Measurements from ENCODE around the gene STAT5B. TPM values are rescaled to one million over a fixed set of nuclear protein-coding genes. Genes with fewer than 3 reads are reported as not detected.
"Not testable (repeated sequence)": the region's sequence is repeated elsewhere in the genome, so short reads cannot be mapped to it uniquely, and the experiment has no call there.

The STAT5B gene
- polyA plus RNA-seq (ENCODE audit: insufficient read length in 3 of 3), result 10 to 100 TPM; 37.5 to 52.7 (median 49.5) TPM
- long read RNA-seq, donor 1, full-length matches to known transcripts, result 1 of 1 reads
- long read RNA-seq, donor 1, partial matches to known transcripts, result 0 of 1 reads
- long read RNA-seq, donor 1, other reads (novel, unspliced or antisense), result 0 of 1 reads
- long read RNA-seq, donor 2, full-length matches to known transcripts, result 3 of 3 reads
- long read RNA-seq, donor 2, partial matches to known transcripts, result 0 of 3 reads
- long read RNA-seq, donor 2, other reads (novel, unspliced or antisense), result 0 of 3 reads
- long read RNA-seq, donor 3, full-length matches to known transcripts, result 2 of 2 reads
- long read RNA-seq, donor 3, partial matches to known transcripts, result 0 of 2 reads
- long read RNA-seq, donor 3, other reads (novel, unspliced or antisense), result 0 of 2 reads
- long read RNA-seq, donor 4, full-length matches to known transcripts, result 2 of 2 reads
- long read RNA-seq, donor 4, partial matches to known transcripts, result 0 of 2 reads
- long read RNA-seq, donor 4, other reads (novel, unspliced or antisense), result 0 of 2 reads
- long read RNA-seq, donor 5, full-length matches to known transcripts, result 8 of 8 reads
- long read RNA-seq, donor 5, partial matches to known transcripts, result 0 of 8 reads
- long read RNA-seq, donor 5, other reads (novel, unspliced or antisense), result 0 of 8 reads
- long read RNA-seq, donor 6, full-length matches to known transcripts, result 2 of 2 reads
- long read RNA-seq, donor 6, partial matches to known transcripts, result 0 of 2 reads
- long read RNA-seq, donor 6, other reads (novel, unspliced or antisense), result 0 of 2 reads
- long read RNA-seq, donor 7, full-length matches to known transcripts, result 5 of 5 reads
- long read RNA-seq, donor 7, partial matches to known transcripts, result 0 of 5 reads
- long read RNA-seq, donor 7, other reads (novel, unspliced or antisense), result 0 of 5 reads
- long read RNA-seq, donor 8, full-length matches to known transcripts, result 5 of 5 reads
- long read RNA-seq, donor 8, partial matches to known transcripts, result 0 of 5 reads
- long read RNA-seq, donor 8, other reads (novel, unspliced or antisense), result 0 of 5 reads
- long read RNA-seq, donor 9, full-length matches to known transcripts, result 5 of 5 reads
- long read RNA-seq, donor 9, partial matches to known transcripts, result 0 of 5 reads
- long read RNA-seq, donor 9, other reads (novel, unspliced or antisense), result 0 of 5 reads
- long read RNA-seq, donor 10, full-length matches to known transcripts, result 7 of 7 reads
- long read RNA-seq, donor 10, partial matches to known transcripts, result 0 of 7 reads
- long read RNA-seq, donor 10, other reads (novel, unspliced or antisense), result 0 of 7 reads
- long read RNA-seq, donor 11, full-length matches to known transcripts, result 4 of 4 reads
- long read RNA-seq, donor 11, partial matches to known transcripts, result 0 of 4 reads
- long read RNA-seq, donor 11, other reads (novel, unspliced or antisense), result 0 of 4 reads
- long read RNA-seq, donor 12, full-length matches to known transcripts, result 7 of 7 reads
- long read RNA-seq, donor 12, partial matches to known transcripts, result 0 of 7 reads
- long read RNA-seq, donor 12, other reads (novel, unspliced or antisense), result 0 of 7 reads
- long read RNA-seq, donor 13, full-length matches to known transcripts, result 4 of 4 reads
- long read RNA-seq, donor 13, partial matches to known transcripts, result 0 of 4 reads
- long read RNA-seq, donor 13, other reads (novel, unspliced or antisense), result 0 of 4 reads
- long read RNA-seq, donor 14, result 0 reads
- long read RNA-seq, donor 15, result 0 reads
- long read RNA-seq, donor 16, full-length matches to known transcripts, result 6 of 6 reads
- long read RNA-seq, donor 16, partial matches to known transcripts, result 0 of 6 reads
- long read RNA-seq, donor 16, other reads (novel, unspliced or antisense), result 0 of 6 reads

DNA sequence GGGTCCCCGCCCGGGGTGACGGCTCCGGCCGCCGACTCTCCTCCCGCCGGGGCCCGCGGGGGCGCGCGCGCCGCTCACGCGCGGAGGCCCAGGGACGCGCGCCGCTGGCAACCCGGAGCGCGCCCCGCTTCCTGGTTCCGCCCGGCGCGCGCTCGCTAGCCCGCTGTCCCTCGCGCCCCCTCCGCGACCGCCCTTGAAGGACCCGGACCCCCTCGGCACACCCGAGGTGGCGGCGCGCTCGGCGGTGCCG, at the start of gene STAT5B:
STAT5B (minus strand) TSS at position 33 of the 250 bp plus-strand sequence. CDS start 44,264 bp downstream, outside the sequence.
- peak; percentile 81 for DNase-seq

DNA sequence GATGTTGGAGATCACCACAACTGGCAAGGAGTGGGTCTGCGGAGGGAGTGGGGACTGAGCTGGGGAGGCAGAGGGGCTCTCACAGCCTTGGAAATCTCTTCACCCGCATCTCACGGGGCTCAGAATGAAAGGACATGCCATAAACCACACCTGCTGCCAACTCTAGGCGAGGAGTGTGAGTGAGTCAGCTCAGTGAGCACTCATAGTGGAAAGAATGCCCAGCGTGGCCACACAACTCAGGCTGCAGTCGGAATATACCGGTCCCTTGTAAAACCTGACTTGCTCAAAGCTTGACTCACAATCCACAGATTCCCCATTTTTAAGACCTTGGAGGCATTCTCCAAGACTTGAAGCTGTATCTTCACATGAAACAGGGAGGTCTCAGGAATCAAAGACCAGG, 48.8 kb upstream of the STAT5B start:
- DNase-seq, result no peak

DNA sequence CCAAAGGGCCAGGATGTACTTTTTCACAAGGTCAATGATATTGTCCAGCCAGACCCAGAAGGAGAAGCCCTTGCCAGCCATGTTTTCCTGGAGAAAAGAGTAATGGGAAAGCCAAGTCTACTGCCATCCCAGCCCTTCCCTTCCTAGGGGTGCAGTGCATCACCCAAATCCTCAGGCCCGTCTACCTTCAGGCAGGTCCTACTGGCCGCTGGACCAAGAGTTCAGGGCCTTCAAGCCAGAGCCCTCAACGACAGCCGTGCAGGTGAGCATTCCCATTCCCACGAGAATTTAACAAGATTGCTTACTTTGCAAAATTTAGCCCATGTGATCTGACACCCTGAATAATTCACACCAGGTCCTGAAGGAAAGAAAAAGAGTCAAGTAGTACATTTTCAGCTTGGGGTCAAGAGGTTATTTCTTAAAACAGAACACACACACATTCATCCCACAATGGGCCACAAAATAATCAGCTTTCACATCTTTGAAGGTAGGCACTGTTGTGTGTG, 47.1 kb upstream of the STAT5B start:
- DNase-seq, result no peak

DNA sequence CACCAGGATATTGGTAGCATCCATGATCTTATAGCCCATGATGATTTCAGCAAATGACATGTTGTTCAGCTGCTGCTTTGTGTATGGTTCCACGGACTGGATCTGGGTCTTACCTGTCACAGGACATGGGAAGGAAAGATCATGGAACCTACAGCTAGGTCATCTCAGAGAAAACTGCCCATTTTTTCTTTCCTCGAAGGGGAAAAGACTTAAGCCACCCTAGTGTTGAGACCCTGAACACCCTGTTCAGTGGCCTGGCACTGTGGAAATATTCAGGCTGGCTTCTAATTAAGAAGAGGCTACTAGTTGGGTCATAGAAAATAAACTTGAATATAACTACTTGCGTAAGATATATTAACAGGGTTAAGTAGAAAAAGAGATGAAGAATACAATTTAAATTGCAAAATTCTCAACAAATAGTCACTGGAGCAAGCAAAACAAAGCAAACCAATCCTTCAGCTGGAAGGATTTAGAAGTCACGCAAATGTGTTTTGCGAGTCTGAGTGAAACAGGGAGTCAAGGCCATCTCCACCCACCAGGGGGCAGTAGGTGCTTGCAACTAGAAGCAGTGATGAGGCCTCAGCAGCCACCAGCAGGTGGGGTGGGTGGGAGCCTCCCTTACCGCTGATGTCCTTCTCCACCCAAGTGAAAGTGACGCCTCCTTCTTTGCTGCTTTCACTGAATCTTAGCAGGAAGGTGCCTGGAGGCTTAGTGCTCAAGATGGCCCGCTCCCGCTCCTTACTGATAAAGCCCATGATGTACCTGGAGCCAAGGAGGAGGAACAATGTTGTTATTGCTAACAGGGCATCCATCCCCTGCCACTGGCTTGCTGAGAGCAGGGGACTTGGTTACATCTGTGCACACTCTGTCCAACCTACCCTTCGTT, 46.4 kb upstream of the STAT5B start:
- DNase-seq, result peak; percentile 90

DNA sequence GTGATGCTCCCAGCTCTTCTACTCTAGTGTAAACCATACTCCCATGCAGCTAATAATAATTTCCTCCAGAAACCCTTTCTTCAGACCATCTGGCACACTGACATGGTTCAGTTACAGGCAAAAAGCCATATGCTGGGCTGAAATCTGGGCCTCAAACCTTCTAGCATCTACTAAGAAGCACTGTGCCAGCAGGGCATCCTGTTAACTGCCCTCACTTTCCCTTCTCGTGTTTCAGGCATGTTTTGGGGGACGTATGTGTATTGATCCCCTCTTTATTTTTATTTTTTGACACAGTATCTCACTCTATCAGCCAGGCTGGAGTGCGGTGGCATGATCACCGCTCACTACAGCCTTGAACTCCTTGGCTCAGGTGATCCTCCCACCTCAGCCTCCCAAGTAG, 45.4 kb upstream of the STAT5B start:
- no peak for DNase-seq

DNA sequence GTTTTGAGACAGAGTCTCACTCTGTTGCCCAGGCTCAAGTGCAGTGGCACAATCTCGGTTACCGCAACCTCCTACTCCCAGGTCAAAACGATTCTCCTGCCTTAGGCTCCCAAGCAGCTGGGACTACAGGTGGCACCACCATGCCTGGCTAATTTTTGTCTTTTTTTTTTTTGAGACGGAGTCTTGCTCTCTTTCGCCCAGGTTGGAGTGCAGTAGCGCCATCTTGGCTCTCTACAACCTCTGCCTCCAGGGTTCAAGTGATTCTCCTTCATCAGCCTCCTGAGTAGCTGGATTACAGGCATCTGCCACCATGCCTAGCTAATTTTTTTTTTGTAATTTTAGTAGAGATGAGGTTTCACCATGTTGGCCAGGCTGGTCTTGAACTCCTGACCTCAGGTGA, 41.8 kb upstream of the STAT5B start:
- not testable (repeated sequence) for DNase-seq

DNA sequence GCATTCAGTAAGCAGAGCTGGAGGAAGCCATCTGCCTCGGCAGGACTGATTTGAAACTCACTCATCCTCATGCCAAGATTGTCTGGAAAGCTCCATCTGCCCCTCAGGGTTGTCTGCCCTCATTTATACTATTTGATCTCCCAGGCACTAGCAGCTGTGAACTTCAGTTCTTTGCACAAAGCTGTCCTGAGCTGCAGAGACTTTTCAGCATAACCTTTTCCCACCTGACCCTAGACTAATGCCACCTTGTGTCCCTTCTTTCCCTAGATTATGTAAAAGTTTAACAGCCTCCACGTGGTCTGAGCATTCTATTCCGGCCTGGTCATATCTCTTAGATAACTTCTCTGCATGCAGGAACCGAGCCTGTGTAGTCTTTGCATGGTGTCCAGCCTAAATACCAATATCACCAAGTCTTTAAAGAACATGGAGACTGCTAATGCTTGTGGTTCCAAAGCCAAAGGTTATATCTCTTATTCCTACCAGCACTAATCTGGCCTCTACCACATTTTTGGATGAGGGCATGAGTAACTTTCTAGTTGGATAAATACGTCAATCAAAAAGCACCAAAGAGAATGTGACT, 41.2 kb upstream of the STAT5B start:
- no peak for DNase-seq

DNA sequence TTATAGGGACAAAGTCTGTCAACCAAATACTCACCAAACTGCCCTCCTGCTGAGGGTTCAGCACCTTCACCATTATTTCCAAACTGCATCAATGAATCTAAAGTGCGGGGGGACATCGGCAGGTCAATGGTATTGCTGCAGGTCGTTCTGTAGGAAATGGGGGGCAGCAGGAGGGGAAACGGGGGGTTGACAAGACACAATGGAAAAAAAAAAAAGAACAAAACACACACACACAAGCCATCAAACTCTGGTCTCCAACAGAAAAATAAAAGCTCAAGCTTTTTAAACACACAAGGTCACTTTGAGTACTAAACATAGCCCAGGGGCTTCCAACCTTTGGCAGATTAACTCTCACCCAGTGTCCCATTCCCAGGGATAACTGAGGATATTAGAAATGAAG, 40.6 kb upstream of the STAT5B start:
- no peak for DNase-seq

DNA sequence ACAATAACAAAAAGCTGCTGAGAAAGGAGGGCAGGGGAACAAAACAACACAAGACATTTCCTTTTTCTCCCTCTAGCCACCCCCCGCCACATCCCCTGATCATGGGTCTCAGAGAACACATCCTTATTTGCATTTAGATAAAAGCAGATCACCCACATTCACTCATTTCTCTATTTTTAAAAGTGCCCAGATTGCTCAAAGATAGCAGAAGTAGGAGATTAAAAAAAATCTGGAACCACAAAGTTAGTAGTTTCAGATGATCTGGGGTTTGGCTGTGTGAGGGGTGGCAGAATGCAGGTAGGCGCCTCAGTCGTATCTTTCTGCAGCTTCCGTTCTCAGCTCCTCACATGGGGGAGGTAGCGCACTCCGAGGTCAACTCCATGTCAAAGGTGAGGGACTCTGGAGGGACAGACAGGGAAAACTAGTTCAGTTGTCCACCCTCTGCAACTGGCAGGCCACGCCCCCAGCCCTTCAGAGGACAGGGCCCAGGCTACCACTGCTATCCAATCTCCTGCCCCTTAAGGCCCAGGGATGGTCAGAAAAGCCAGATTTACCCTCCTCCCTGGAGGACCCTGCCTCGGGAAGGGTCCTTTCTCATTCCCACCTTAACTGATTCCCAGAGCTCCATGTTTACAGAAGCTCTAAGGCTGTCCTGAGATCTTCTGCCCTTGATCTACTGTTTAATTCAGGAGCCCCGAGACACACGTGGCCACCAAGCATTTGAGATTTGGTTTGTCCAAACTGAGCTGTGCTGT, 39.4 kb upstream of the STAT5B start:
- DNase-seq, result no peak

DNA sequence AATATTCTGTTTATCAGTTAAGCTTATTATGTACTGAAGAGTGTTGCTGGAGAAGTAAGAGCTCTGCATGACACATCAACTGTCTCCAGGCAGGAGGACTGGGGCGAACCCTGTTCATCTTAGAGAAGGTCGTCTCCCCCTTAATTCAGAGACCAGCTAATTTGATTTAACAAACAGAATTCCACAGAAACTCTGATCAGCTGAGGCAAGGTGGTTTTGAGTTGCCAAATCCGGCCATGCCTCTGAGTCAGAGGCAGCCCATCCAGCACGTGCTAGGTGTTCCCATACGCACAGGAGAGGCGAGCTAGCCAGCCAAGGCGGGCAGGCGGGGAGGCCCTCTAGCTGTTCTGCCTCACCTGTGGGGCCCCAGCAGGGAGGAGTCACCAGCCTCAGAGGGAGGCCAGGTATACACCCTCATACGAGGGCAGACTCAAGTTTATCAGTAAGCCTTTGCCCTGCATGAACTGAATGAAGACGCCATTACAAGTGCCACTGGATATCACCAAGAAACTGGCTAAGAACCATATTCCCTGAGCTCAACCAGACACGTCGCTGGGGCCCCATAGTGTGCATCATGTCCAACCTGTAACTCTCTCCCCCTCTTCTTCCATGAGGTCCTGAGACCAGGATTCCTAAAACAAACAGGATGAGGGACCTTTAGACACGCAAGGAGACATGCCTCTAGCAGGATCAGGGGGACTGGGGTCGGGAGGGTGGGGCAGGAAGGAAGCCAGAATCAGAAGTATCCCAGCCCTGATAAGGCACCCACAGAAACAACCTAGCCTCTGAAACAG, 37.8 kb upstream of the STAT5B start:
- no peak for DNase-seq

DNA sequence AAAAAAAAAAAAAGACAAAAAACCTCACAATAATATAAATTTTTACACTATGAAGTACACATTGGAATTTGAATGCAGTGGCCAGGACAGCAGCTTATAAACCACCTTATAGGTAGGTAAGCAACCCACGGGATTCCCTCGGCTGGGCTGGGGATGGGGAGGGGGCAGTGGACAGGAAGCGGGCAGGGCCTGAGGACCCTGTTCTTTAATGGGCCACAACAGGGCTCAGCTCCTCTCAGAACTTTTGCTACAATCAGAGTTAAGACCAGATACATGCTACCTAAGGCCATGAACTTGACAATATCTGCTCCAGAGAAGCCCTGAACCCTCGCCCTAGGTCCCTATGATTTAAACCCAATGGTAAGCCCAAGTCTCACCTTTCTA, 37.2 kb upstream of the STAT5B start:
- DNase-seq, result no peak

DNA sequence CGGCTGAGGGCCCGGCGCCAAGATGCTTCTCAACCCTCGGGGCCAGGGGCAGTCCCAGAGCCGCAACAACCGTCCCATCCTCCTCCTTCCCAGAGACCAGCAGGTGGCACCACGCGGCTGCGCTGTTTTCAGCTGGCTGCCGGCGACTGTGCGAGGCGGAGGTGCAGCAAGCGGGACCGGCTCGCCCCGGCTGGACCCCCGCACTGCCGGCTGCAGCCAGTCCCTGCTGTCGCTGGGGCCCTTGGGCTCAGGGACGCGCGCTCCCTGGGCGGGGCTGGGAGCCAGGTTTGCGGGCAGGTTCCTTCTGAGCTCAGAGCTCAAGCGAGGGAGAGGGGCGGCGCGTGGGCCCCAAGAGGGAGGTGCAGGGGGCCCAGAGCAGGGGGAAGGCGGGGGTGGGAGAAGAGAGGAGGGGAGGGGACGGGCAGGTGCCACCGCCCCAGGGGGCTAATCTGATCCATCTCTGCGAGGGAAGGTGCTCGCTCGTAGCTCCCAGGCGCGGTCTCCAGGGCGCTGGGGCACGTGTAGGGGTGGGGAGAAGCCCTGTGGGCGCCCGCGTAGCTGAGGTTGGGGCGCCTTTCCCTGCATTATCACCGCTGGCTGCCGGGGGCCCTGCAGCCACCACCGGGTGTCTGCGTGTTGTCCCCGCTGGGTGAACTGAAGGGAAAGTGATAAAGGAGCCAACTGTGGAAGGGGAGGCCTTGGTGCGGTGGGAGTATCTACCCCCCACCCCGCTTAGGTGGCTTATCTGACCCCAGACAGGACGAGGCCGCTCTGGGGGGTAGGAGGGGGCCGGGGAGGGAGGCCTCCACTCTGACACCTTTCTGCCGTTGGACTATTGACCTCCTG, 36.3 kb upstream of the STAT5B start:
- DNase-seq, result peak; percentile 87

DNA sequence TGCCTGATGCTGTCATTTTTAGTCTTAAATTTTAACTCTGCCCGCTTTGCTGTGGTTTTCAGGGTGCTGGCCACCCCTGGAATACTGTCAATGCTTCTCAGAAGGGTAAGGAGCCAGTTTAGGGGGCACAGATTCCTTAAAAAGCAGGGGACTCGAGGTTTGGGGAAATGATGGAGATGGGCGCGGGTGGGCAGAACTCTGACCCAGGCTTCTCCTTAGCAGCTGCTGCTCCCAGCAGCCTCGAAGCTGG, 35.8 kb upstream of the STAT5B start:
- no peak for DNase-seq

DNA sequence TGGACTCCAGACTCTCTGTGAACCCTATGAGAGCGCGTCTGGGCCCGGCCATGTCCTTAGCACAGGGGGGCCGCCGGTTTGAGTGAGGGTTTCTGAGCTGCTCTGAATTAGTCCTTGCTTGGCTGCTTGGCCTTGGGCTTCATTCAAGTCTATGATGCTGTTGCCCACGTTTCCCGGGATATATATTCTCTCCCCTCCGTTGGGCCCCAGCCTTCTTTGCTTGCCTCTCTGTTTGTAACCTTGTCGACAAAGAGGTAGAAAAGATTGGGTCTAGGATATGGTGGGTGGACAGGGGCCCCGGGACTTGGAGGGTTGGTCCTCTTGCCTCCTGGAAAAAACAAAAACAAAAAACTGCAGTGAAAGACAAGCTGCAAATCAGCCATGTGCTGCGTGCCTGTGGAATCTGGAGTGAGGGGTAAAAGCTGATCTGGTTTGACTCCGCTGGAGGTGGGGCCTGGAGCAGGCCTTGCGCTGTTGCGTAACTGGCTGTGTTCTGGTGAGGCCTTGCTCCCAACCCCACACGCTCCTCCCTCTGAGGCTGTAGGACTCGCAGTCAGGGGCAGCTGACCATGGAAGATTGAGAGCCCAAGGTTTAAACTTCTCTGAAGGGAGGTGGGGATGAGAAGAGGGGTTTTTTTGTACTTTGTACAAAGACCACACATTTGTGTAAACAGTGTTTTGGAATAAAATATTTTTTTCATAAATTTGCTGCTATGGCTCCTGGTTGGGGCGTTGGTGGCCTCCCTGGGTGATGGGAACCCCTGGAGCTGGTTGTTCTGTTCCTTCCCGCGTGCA, 35.2 kb upstream of the STAT5B start:
- peak; percentile 87 for DNase-seq

DNA sequence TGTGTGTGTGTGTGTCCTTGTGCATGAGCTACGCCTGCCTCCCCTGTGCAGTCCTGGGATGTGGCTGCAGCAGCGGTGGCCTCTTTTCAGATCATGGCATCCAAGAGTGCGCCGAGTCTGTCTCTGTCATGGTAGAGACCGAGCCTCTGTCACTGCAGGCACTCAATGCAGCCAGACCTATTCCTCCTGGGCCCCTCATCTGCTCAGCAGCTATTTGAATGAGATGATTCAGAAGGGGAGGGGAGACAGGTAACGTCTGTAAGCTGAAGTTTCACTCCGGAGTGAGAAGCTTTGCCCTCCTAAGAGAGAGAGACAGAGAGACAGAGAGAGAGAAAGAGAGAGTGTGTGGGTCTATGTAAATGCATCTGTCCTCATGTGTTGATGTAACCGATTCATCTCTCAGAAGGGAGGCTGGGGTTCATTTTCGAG, 34.6 kb upstream of the STAT5B start:
- DNase-seq, result no peak
